SHP77 treated with DMSO at 0.1 percent for 48 hours (cell line): Measurements from ENCODE around the gene RIN3.
"Not testable (repeated sequence)": the region's sequence is repeated elsewhere in the genome, so short reads cannot be mapped to it uniquely, and the experiment has no call there.

Source experiments
- DNase-seq: peaks from one replicate; lab custom pipeline; 2025; lab: John Stamatoyannopoulos, UW

The RIN3 gene

DNA sequence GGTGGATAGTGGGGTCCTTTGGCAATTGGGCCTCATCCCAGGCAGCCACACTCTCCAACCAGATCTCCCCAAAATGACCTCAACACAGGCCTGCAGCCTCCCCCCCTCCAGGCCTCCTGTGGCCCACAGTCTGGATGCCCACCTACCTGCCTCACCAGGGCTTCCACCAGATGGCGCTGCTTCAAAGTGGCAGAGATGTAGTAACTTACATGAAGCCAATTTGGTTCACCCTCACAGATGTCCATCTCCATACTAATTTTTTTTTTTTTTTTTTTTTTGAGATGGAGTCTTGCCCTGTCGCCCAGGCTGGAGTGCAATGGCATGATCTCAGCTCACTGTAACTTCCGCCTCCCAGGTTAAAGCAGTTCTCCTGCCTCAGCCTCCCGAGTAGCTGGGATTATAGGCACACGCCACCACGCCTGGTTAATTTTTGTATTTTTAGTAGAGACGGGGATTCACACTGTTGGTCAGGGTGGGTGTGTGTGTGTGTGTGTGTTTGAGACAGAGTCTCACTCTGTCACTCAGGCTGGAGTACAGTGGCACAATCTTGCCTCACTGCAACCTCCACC, 201.2 kb downstream of the RIN3 start:
- DNase-seq, result not testable (repeated sequence)

DNA sequence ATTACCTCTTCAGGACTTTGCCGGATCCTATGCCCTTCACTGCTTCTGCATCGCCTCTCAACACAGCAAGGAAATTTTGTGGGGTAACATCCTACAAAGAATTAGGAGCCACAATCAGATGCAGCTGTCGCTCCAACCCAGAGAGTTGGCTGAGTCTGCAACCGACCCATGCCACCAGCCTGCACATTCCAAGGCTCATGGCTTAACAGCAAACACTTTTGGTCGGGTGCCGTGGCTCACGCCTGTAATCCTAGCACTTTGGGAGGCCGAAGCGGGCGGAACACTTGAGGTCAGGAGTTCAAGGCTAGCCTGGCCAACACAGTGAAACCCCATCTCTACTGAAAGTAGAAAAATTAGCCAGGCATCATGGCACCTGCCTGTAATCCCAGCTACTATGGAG, 202.6 kb downstream of the RIN3 start:
- DNase-seq, result no peak

DNA sequence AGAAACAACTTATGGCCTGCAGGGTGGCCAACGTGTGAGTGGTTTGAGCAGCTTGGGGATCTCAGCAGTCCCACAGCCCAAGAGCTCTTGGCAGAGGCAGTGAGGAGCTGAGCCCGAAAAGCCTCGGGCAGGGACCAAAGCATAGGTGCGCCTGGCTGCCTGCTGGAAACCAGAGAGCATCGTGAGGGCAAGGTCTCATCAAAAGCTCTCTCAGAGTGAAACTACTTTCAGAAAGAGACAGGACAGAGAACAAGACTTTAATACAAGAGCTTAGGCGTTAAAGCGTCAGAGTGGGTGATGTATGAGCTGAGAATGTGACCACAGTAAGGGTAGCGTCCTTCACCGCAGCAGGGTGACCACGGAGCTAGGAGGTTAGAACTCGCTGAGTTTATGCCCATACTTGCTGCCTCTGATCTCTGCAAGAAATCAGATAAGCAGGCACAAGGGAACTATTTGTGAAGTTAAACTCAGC, 204.0 kb downstream of the RIN3 start:
- no peak for DNase-seq

GRCh38 chr14:92718664-92719063, 205.1 kb downstream of the RIN3 start:
- no peak for DNase-seq

- no peak for DNase-seq
Measured at GRCh38 chr14:92719421-92719820, 205.8 kb downstream of the RIN3 start.

DNA sequence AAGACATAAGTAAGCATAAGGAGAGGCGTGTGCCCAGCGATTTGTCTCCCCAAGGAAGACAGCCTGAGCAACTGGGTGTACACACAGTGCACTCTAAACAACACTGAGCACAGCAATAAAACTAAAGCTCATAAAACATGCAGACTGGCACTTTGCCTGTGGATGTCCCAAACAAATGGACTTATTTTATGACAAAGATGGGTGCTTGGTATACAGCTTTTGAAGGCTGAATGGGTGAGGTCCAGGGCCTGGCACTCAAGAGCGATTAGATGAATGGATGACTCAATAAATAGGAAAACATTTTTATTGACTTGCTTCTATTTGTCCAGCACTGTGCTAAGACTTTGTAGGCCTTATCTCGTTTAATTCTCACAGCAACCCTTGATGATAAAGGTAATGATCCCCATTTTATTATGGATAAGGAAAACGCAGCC, 206.3 kb downstream of the RIN3 start:
- no peak for DNase-seq

DNA sequence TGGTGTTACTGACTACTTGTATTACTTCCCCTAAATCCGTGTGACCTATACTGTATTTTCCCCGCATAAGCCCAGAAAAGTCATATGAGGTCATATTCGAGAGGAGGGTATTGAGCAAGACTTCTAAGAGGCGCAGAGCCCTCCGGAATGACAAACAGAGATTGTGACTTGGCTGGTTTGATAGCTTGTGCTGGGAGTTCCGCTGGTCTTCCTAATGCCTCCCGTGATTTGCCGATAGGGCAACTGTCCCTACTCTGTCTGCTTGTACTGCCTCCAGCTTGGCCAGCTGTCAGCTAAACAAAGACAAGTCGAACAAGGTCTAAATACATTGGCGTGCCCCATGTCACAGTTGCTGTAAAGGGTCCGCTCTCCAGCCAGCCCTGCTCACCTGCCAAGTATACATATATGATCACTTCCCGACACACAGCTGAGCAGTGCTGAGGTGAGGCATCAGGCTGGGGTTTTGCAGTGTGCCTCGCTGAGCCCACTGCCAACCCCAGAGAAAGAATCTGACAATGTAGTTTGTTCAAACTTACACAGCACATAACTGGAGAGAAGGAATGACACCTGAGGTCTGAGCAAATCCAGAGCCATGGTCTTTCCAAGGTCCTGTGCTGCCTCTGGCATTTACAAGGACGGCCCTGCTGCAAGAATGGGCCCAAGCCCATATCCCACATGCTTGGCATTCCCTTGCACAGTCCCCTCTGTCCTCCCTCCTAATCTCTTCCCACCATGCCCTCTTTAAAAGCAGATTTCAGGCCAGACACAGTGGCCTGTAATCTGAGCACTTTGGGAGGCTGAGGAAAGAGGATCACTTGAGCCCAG, 211.1 kb downstream of the RIN3 start:
- no peak for DNase-seq

DNA sequence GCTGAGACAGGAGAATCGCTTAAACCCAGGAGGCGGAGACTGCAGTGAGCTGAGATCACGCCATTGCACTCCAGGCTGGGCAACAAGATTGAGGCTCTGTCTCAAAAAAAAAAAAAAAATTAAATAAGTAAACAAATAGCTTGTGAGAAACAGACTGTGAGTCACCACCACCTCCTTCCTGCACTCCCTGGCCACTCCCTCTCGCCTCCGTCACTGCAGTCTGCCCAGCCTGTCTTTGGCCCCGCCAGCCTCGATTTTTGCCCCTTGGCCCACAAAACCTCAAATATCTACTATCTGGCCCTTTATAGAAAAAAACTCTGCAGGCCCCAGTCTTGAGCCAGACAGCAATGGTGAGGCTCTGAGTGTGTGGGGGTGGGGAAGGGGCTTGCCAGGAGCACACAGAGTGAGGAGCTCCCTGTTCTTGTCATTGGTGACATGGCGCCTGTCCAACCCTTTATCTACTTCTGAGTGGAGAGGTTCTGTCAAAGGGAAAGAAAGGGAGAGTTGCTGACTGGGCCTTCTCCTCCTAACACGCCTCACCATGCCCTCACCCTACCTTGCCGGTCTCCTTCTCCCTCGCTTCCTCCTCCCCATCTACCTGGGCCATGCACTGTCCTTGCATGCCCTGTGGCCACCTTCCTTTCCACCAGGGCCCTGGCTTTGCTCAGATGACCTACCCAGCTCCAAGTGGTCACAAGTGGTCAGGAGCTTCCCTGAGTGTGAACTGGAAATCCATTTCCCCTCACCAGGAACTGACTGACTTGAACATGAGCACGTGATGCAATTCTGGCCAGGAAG, 212.8 kb downstream of the RIN3 start:
- DNase-seq, result no peak

- no peak for DNase-seq
Measured at GRCh38 chr14:92726933-92727262, 213.3 kb downstream of the RIN3 start.

GRCh38 chr14:92728759-92729364, 215.3 kb downstream of the RIN3 start:
- no peak for DNase-seq

- no peak for DNase-seq
Measured at GRCh38 chr14:92729634-92730358, 216.2 kb downstream of the RIN3 start.

DNA sequence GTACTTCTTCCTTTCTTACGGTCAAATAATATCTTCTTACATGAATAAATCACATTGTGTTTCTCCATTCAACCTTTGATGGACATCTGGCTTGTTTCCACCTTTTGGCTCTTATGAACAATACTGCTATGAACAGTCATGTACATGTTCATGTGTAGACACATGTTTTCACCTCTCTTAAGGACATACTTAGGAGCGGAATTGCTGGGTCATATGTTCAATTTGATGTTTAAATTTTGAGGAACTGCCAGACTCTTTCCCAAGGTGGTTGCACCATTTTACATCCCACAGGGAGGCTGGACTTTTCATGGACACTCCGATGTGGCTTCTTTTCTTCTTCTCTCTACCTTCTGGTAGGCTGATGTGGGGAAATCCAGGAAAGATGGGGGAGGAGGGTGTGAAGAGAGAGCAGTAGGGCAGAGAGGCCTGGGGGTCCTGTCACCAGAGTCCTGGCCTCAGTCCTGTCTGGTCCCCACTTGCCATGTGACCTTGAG, 218.1 kb downstream of the RIN3 start:
- DNase-seq, result no peak

DNA sequence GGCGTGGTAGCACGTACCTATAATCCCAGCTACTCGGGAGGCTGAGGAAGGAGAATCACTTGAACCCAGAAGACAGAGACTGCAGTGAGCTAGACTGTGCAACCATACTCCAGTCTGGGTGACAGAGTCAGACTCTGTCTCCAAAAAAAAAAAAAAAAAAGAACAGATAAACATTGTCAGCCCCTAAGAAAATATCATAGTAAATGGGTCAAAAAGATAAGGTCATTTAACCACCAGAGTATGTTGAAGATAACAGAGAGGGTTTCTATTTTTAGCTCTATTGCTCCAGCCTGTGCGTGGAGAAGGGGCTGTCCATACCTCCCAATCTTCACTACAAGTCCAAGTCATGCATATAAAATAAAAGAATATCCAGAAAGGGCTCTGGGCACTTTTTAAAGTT, 219.4 kb downstream of the RIN3 start:
- DNase-seq, result no peak

GRCh38 chr14:92734618-92735017, 221.0 kb downstream of the RIN3 start:
- DNase-seq, result no peak

GRCh38 chr14:92735344-92735743, 221.8 kb downstream of the RIN3 start:
- no peak for DNase-seq

DNA sequence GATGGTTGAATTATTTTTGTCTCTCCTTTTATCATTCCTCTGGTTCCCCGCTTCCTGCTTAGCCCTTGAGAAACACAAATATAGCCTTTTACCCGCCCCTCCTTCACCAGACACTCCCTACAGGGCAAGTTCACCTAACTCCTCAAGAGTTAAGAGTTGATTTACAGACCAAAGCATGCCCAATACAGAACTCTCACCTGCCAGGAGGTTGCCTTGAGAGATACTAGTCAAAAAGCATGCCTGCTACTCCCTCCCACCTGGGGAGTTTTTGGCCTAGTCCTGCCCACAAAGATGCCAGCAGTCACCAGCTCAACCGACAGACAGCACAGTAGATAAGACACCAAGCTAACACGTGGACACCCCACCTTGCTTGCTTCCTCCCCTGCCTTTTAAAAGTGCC, 223.6 kb downstream of the RIN3 start:
- no peak for DNase-seq

DNA sequence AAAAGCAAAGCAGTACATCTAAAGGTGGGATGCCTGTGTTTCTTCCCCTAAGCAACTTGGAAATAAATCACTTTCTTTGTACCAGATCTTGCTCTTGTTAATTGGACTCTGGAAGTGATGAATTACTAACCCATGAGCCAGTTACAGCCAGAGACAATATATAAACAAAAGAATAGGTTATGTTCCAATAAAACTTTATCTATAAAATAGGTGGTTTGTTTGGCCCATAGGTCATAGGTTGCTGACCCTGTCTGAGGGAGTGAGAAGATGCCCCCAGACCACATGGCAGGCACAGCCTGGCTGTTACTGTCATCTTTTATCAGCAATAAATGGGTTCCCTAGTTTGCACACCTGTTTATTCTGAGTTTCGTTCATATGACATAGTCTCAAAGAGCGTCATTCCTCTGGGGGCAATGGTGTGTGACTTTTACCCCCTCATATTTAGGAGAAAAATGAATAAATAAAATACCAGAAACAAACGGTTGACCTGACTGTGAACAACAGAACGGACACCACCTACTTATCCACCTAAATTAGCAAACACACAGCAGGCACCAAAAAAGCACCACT, 224.1 kb downstream of the RIN3 start:
- no peak for DNase-seq
